NCI-H187 treated with DMSO at 0.1 percent for 48 hours (cell line): ENCODE measurements around the gene SMG5.

Experiments
- DNase-seq: peaks from one replicate; lab custom pipeline; 2025; lab: John Stamatoyannopoulos, UW

SMG5 gene

DNA sequence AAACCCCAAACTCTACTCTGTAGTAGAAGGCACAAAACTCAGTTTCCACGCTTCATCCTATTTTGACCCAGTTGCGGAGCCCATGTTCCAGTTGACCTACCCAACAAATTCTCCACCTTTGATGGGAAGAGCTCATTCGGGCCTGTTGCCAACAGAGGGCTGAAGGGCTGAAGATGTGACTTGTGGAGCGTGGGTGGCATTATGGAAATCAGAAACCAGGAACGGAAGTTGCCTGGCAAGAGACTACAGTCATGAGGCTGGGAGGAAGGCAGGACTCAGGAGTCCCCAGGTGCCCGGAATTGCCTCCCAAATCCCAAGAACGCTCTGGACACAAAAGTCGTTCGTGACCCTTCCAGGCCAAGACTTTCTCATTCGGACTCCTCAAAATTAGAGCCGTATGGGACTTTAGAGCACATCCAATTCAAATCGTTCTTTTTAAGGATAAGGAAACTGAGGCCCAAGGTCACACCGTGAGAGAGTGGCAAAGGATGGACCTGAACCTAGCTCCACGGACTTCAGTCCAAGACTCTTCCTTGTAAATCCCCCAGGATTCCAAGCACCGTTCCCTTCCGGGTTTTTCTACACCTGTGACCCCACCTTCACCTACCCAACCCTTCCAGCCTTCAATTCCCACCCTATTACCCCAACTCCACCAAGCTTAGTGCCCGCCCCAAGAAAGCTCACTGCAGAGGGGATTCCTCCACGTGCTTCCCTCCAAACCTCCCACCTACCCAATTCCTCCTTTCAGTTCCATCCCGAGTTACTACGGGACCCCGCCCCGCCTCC lies 739 bp downstream of the SMG5 start:
- DNase-seq, result peak; percentile 17

DNA sequence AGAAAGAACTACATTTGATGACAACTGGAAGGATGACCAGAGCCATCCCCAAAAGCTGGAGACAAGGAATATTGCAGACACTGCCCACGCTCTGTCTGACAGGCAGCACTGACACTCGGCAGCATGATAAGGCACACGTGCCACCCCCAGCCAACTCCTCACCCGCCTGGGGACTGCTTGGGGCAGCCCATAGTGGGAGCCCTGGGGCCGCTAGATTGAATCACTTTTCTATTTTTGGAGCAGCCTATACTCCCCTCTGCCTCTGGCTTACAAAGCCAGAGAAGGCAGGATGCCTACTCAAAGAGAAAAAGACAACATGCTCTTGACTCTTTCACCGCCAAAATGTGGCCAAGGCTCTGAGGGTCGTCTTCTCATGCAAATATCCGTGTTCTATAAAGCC lies 1.3 kb downstream of the SMG5 start:
- DNase-seq, result no peak

- no peak for DNase-seq
Observed at GRCh38 chr1:156279837-156280236, 2.8 kb downstream of the SMG5 start.

GRCh38 chr1:156276966-156277381 lies 5.7 kb downstream of the SMG5 start:
- no peak for DNase-seq

- no peak for DNase-seq
Observed at GRCh38 chr1:156276532-156276931, 6.1 kb downstream of the SMG5 start.

GRCh38 chr1:156270314-156270713 lies 12.3 kb downstream of the SMG5 start:
- no peak for DNase-seq

GRCh38 chr1:156268336-156268735 lies 14.3 kb downstream of the SMG5 start:
- DNase-seq, result no peak

- no peak for DNase-seq
Observed at GRCh38 chr1:156266051-156266450, 16.6 kb downstream of the SMG5 start.

- DNase-seq, result no peak
Observed at GRCh38 chr1:156263288-156263655, 19.4 kb downstream of the SMG5 start.

DNA sequence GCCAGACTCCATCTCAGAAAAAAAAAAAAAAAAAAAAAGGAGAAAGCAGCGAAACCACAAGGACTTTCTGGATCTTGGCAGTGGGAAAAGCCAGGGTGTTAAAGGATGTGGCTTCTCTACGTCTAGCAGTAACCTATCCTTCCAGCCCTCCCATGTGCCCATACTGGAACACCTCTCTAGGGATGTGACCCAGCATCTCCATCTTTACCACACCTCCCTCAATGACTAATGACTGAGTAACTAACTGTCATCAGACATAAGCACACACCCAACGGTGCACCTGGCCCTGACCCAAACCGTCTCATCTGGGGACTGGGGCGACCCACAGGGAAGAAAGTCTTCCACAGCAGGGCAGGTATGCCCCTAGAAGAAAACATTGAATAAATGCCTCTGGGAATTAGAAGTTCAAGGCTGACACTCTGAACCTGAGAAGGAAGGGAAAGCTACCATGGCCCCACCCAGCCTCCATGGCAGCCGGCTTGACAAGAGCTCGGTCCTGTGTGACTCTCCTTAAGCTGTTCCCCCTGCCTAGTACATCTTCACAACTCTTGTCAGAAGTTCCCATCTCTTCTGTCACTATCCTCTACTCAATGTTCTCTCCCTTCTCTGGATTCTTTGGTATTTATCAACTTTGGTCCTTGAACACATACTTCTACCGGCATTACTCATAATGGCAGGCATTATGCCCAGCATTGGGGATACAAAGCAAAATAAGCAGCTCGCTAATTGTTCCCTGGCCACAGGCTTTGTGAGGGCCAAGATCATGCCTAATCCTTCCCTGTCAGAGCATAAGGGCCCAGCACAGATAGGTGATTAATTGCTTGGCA lies 20.0 kb downstream of the SMG5 start:
- no peak for DNase-seq

- no peak for DNase-seq
Observed at GRCh38 chr1:156260896-156261295, 21.7 kb downstream of the SMG5 start.

GRCh38 chr1:156259805-156260204 lies 22.8 kb downstream of the SMG5 start:
- no peak for DNase-seq

GRCh38 chr1:156258859-156259258 lies 23.8 kb downstream of the SMG5 start:
- DNase-seq, result no peak

DNA sequence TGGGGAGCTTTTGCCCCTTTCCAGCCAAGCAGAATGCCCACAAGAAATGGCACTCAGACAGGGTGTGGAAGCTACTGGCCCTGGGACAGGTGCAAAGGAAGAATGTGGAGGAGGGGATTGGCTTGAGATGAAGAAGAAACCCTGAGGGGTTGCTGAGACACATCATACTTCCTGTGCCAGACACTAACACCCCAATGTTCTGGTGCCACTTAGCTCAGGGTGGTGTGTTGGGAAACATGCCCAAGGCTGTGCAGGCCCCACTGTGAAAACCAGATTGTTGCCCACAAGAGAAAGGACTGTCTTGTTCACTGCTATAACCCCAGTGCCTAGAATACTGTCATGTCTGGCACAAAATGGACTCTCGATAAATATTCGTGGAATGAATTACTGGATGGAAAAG lies 24.9 kb downstream of the SMG5 start:
- no peak for DNase-seq

GRCh38 chr1:156253634-156254033 lies 29.0 kb downstream of the SMG5 start:
- DNase-seq, result no peak

GRCh38 chr1:156251527-156251926 lies 31.1 kb downstream of the SMG5 start:
- DNase-seq, result no peak

DNA sequence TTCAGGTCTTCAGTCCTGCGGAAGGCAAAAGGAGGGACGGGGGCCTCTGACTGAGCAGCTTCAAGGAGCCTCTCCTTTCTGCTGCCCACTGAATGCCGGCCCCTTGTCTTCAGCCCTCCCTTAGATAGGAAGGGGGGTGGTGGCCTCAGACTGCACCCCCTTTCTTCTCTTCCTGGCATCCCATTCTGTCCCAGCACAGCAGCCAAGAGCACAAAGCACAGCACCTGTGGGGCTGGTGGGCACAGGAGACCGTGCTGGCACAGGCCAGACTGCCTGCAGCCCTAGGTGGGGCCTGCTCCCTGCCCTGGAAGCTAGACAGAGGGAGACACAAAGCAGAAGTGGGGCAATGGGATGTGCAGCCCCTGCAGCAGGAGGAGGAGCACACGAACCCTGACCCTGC lies 33.0 kb downstream of the SMG5 start:
- DNase-seq, result no peak

DNA sequence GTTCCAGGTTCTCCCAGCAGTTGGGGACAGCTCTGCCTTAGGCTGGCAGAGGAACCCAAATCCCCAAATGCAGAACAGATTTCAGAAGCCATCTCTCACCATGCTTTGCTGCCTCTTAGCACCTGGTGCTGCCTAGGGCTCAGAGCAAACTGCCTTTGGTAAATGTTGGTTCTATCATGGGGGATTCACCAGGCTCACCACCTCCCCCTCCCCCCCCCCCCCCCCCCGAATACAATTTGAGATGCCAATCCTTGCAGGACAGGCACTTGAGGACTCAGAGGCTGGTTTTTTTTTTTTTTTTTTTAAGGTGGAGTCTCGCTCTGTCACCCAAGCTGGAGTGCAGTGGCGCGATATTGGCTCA lies 34.3 kb downstream of the SMG5 start:
- DNase-seq, result no peak

DNA sequence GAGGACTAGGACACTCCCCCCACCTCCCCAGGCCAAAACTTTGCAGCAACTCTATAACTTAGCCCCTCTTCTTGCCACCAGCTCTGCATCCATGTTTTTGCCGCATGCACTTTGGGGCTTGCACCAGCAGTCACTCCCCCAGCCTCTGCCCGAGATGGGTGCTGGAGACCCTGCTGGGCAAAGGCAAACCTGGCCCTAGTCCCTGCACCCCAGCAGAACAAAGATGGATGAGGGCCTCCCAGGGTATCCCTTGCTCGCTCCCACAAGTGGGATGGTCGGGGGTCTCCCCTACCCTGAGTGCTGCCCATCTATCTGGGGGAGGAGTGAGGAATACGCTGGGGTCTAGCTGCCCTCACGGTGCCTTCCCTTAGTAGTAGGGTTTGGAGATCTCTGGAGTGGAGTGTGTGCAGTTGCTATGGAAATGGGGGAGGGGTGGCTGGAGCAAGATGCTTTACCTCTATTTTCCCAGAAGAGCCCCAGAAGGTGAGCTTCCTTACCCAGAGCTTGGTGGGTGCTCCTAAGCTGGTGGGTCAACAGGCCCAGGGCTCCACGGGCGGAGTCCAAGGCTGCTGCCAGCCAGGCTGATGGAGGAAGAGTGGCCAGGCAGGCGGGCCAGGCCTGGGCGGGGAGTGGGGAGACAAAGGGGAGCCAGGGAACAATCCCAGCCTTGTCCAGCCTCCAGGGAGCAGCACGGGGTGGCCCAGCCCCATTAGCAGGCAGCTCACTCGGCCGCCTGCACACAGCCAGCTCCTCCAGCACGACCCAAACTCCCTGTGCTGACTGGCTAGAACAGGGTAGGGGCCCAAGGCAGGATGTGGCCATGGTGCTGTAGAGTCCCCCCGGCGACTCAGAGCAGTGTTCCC lies 34.9 kb downstream of the SMG5 start, which contains the start of gene PAQR6:
PAQR6 (minus strand) TSS at position 597 of the 863 bp plus-strand sequence. CDS start 1,325 bp downstream, outside the sequence.
- DNase-seq, result no peak

DNA sequence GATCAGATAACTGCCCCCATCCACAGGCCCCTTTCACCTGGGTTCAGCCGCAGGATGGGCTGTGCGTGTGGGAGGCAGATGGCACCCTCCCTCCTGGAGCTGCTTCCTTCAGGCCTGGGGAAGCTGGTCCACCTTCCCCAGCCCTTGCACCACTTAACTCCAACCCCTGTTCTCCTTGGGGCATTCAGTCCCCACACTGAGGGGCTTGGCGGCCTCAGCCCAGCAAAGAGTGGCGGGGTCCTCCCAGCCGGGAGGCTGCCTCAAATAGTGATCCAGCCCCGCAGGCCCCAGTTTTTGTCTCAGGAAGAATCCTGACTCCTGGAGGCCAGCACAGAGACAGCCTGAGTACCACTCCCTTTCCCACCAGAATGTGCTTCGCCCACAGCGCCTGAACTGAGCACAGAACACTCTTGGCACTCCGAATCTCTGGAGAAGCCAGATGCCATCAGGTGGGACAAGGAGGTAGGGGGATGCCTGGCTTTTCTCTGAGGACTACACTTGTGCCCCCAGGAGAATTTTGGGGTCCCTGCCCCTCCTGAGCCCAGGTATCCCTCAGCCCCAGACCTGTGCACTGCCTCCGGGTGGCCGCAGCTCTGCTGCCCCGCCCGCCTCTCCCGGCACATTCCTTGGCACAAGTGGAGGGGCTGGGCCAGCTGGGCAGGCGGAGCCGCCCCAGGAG lies 35.7 kb downstream of the SMG5 start:
- DNase-seq, result no peak

GRCh38 chr1:156246241-156246780 lies 36.3 kb downstream of the SMG5 start:
- DNase-seq, result no peak
